GM19324 (cell line): ENCODE results near the gene NFE2L2.
"Not testable (repeated sequence)": the region's sequence is repeated elsewhere in the genome, so short reads cannot be mapped to it uniquely, and the experiment has no call there.

Source experiments
- ATAC-seq: cut with Tn5 transposase; IDR thresholded peaks from one replicate; pipeline ENCODE4 v1.9.1; 2021; ENCODE audit warnings: mild to moderate bottlenecking, moderate library complexity; ENCODE audit not compliant: unreplicated experiment, low FRiP score

NFE2L2 gene

GRCh38 chr2:177264693-177265587 lies at the start of gene NFE2L2:
TSS of gene NFE2L2 (minus strand) at chr2:177264727. CDS start at chr2:177264576, 151 bp downstream.
- peak; percentile 70 for ATAC-seq

DNA sequence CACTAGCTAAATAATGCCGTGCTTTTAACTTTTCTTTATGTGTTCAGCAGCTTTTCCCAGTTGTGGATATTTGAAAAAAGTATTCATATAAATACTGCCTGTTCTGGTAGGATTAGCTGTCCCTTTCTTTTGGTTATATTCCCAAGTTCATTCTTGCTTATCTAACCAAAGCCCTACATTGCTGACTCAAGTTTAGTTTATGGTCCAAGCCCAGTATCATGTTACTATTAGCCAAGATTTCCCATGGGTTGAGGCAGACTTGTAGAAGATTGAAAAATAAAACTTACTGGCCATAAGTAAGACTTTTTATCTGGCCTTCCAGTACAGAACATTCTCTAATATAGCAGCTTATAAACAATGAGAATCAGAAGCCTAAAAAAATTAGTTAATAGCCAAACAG lies 49.7 kb upstream of the NFE2L2 start:
- no peak for ATAC-seq

DNA sequence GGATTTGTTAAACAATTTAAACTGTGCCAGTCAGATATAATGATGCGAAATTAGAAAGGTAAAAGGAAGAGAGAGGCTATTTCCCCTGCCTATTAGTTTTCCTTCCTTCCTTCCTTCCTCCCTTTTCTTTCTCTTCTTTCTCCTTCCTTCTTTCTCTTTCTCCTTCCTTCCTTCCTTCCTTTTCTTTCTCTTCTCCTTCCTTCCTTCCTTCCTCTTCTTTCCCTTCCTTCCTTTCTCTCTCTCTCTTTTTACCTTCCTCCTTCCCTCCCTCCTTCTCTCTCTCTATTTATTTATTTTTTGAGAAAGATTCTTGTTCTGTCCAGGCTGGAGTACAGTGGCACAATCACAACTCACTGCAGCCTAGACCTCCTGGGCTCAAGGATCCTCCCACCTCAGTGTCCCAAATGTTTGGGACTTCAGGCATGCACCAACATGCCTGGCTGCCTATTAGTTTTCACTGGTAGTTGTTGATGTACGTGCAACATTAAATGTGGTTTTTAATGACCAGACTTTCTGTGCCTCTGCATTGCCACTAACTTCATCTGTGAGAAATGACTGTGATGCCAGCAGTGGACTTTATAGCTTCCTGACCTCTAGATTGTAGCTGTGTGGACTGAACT lies 48.7 kb upstream of the NFE2L2 start:
- no peak for ATAC-seq

DNA sequence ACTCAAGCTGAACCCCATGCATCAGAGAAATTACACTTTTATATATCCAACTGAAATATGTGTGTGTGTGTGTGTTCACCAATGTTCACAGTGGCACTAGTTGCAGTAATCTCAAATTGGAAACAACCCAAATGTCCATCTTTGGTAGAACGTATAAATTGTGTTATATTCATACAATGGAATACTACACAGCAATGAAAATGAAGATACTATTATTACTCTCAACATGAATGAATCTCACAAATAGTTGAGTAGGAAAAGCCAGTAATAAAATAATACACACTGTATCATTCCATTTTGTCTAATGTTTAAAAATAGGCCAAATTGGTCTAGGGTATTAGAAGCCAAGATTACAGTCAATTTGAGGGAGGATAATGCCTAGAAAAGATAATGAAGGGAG lies 48.0 kb upstream of the NFE2L2 start:
- no peak for ATAC-seq

DNA sequence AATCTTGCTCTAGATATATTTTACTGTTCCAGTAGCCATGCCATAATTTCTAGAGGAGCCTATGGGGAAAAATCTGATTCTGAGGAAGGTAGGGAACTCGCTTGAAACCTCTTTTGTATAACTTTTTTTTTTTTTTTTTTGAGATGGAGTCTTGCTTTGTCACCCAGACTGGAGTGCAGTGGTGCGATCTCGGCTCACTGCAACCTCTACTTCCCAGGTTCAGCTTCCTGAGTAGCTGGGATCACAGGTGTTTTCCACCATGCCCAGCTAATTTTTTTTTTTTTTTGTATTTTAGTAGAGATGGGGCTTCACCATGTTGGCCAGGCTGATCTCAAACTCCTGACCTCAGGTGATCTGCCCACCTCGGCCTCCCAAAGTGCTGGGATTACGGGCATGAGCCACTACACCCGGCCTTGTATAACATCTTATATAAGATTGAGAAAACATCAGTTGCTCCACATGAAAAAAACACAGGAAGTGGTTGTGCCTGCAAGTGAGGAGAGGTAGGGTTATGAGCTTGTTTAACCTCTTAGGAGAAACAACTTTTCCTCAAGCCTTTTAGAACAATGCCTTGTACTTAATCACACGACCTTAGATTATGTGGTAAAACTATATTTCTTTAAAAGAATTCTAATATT lies 45.3 kb upstream of the NFE2L2 start:
- not testable (repeated sequence) for ATAC-seq

- ATAC-seq, result no peak
These were observed 42.0 kb upstream of the NFE2L2 start for GRCh38 chr2:177306550-177306949.

GRCh38 chr2:177303939-177304338 lies 39.4 kb upstream of the NFE2L2 start:
- no peak for ATAC-seq

DNA sequence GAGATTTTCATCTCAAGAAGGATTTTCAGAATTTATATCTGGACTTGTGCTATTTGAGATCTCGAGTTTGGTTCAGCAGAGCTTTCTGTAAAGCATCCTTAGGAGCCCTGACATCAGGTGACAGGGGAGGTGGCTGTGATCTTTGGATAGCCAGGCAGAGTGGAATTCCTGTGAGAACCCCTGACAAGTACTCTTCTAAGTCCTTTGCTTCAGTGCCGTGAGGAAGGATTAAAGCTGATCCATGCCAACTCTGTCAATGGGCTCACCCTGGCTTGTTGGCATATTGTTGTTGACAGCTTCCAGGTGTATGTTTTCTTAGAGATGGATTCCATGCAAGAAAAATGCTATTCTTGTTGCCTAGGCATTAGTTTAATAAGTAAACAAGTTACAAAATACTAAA lies 38.0 kb upstream of the NFE2L2 start:
- no peak for ATAC-seq

DNA sequence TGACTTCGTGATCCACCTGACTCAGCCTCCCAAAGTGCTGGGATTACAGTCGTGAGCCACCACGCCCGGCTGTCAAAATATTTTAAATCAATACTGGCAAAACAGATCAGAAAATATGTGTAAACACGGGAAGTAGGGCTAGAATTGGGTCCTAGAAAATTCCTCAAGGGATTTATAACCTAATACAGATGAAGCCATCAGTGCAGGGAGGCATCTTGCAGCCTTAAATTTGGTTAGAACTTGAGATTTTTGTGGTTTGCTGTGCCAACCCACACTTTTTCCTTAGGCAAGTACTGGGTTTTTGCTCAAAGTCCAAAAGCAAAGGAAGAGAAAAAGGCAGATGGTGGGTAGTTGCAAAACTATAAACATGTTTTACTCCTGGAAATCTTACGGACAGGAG lies 33.7 kb upstream of the NFE2L2 start:
- no peak for ATAC-seq

GRCh38 chr2:177296040-177296439 lies 31.5 kb upstream of the NFE2L2 start:
- no peak for ATAC-seq

DNA sequence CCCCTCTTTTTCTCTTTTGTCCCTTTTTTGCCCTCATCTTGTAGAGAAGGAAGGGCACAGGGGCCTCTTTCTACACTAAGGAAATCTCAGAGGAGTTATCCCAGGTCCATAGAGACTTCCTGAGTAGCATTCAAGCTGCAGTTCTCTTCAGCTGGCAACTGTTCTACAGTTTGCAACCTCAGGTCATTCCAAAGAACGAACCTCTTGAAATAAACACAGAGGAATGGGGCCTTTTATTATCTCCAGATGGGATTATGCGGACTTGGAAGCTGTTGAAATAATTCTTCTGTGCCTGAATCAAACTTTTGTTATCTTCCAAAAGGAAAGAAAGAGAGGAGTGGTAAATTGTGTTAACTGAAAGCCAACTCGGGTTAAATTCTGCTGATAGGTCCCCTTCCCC lies 31.0 kb upstream of the NFE2L2 start:
- ATAC-seq, result no peak

GRCh38 chr2:177291701-177292100 lies 27.2 kb upstream of the NFE2L2 start:
- no peak for ATAC-seq

GRCh38 chr2:177289824-177290628 lies 25.5 kb upstream of the NFE2L2 start:
- peak; percentile 68 for ATAC-seq

GRCh38 chr2:177287814-177288213 lies 23.3 kb upstream of the NFE2L2 start:
- ATAC-seq, result no peak

GRCh38 chr2:177285892-177286715 lies 21.6 kb upstream of the NFE2L2 start:
- no peak for ATAC-seq

DNA sequence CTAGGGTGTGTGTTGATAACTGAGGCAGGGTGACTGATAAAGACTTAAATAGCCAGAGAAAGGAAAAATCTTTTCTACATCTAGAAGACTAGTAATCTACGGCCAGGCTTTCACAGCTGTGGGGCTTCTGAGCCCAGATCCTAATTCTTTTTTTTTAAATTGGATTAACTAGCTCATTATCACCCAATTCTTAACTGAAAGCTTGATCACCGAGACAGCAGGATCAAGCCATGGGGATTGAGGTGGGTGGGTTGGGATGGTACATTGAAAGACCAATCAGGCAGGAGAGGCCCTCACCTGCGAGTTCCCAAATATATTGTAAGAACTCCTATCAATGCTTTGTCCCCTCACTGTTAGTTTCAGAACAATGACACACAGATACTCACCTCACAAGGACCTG lies 20.0 kb upstream of the NFE2L2 start:
- ATAC-seq, result no peak

GRCh38 chr2:177283906-177284305 lies 19.4 kb upstream of the NFE2L2 start:
- ATAC-seq, result no peak

- no peak for ATAC-seq
These were observed 18.5 kb upstream of the NFE2L2 start for GRCh38 chr2:177282787-177283572.

DNA sequence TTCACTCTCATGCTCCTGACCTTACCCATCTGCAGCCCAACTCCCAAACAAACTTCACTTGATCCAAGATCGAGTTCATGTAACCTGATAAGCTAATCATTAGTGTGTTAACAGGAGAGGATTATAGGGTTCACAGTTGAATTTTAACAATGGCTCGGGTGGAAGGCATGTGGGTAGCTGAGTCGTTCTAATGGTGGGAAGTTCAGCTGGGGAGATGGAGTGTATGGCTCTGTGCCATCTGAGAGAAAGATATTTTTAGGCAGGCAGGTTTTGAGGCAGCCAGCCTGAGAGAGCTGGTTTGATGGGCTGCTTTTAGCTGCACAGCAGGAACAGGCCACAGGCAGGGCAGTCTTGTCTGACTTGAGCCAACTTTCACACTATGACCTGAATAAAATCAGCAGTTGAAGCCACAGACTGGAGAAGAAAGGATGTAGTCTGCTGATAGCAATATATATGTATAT lies 17.7 kb upstream of the NFE2L2 start:
- ATAC-seq, result no peak
